Superior temporal gyrus (tissue), 1 donor: ENCODE measurements around the gene SAMD9L.

Experiments used
- DNase-seq: peaks from one replicate; pipeline ENCODE4 v3.0.0-alpha.2; 2016; ENCODE audit errors: extremely low spot score

Gene SAMD9L

GRCh38 chr7:93148144-93148543 is at the start of gene SAMD9L:
TSS of gene SAMD9L (minus strand) at chr7:93148385. CDS start at chr7:93135971, 12,414 bp downstream.
- no peak for DNase-seq

GRCh38 chr7:93196336-93196735 is 48.2 kb upstream of the SAMD9L start:
- no peak for DNase-seq

GRCh38 chr7:93194386-93194785 is 46.2 kb upstream of the SAMD9L start:
- no peak for DNase-seq

DNA sequence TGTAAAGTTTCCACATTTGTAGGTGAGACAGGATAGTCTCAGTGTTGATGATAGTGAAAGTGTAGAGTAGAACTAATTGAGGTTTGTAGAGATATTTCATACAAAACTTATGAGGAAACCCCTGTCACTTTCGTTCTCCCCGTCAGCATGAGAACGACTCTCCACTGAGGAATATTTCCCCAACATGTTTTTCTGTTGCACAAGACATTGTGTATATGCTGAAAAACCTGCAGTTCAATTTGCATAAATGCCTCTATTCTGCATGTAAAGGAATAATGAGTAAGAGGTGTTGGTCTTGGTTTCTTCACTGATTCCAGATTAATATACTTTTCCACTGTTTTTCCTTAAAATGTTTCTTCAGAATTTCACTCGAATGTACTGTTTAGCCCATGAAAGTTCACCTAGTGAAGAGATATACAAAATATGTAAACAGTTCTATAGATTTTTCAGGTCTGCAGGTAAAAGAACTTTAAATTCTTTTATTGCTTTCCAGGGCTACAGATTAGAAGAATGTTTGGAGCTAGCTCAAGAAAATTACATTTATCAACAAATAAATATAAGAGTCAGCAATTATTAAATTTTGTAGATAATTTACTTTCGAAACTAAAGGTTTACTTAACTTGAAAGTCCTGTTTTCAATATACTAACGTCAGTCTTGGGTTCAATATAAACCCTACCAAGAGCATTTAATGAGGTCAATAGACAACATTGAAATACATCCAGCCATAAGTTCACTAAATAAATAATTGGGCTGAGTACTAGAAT is 40.9 kb upstream of the SAMD9L start:
- no peak for DNase-seq

GRCh38 chr7:93185303-93186027 is 37.3 kb upstream of the SAMD9L start:
- DNase-seq = no peak

- DNase-seq = no peak
These were observed 31.0 kb upstream of the SAMD9L start for GRCh38 chr7:93179173-93179572.

DNA sequence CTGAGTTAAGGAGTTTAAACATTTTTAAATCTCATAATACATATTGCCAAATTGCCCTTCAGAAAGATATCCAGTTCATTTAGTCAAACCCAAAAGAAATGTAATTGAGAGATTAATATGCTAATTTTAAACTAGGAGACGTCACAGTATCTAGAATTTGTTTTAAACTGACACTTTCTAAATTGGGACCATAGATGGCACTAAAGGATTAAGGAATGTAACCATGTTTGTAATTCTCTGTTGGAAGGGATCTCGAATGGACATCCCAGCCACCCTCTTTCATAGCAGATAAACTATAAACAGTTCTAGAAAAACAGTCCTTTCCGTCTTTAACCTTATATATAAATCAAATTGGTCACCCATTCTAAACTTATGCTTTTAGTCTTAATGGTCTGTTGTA is 30.0 kb upstream of the SAMD9L start:
- peak; percentile 40 for DNase-seq

DNA sequence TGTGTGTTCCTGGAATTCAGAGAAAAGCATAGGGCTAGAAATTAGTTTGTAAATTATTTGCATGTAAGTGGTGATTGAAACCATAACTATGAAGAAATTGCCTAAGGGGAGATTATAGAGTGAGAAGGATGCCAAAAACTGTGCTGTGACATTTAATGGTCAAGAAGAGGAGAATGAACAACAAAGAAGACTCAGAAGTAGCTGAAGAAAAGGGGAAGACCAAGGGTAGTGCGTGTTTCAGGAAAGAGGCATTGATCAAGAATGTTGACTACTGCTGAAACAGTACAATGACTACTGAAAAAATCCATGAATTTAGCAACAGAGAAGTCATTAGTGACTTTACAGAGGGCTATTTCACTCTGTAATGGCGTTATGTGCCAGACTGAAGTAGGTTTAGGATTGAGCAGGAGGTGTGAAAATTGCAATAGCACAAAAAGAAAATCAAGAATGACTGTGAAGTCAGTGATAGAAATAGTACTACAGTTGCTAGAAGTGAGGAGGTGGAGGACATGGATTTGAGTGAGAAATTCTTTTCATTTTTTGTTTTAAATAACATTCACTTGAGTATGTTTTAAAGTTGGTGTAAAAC is 28.9 kb upstream of the SAMD9L start:
- DNase-seq = peak; percentile 63

- no peak for DNase-seq
These were observed 27.0 kb upstream of the SAMD9L start for GRCh38 chr7:93175219-93175618.

GRCh38 chr7:93172683-93173082 is 24.5 kb upstream of the SAMD9L start:
- DNase-seq = no peak

- DNase-seq = no peak
These were observed 23.5 kb upstream of the SAMD9L start for GRCh38 chr7:93171606-93172226.

DNA sequence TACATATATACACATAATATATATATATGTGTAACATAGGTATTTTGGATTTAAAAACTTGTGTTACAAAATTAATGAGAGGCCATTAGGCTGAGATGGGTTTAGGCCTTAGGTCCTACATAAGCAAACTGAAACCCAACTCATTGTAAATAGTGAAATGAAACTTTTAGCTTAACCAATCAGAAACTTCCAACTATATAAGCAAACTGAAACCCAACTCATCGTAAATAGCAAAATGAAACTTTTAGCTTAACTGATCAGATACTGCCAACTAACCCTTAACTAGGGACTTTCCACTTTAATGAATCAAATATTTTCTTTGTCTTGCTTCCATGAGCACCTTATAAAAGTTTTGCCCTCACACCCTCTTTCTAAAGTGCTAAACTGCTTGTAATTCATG is 17.3 kb upstream of the SAMD9L start:
- no peak for DNase-seq

DNA sequence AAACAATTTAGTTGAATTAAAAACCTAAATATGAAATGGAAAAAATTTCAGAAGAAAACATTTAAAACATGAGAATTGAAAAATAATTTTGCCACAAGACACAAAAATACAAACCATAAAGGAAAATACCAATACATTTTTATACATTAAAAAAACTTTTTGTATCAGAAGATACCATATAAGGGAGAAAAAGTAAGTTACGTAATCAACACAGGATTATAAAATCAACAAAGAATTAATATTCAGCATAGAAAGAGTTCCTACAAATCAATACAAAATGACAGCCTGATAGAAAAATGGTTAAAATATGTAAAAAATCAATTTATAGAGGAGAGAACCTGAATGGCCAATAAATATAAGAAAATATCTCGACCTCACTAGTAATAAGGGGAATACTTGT is 16.6 kb upstream of the SAMD9L start:
- DNase-seq = no peak

DNA sequence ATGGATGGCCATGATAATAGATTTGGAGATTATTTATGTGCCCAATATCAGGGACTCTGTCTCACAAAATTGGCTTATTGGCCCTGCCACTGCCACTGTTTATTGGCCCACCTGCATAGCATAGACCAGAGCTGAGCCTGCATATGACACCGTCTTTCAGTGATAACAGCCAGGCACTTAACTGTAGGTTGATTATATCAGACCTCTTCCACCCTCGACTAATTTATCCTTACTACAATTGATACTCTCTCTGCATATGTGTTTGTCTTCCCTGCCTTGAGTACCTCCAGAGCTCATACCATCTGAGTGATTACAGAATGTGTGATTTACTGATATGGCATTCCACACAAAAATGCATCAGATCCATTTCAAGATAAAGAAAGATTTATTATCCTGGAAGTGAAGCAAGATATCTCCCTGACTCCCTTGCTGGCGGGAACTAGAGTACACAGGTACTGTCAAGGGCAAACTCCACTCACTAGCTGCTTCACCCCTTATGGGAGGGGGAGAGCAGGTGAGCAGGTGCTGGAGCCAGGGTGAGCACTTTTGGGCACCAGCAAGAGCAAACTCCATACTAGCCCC is 13.1 kb upstream of the SAMD9L start:
- no peak for DNase-seq

GRCh38 chr7:93160410-93160809 is 12.2 kb upstream of the SAMD9L start:
- DNase-seq = no peak

DNA sequence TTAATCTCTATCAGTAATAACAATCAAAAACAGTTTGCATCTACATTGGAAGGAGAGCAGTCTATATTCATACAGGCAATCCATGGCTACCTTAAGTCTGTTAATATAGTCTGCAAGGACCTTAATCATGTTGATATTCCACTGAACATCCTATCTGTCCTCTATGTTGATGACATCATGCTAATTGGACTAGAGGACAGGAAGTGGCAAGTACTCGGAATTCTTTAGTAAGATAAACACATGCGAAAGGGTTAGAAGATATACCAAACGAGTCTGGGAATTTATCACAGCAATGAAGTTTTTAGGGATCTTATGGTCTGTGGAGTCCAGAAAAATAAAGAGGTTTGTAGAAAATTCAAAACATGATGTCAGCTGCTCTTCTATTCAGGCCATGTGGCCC is 11.3 kb upstream of the SAMD9L start:
- DNase-seq = no peak

GRCh38 chr7:93156884-93157283 is 8.7 kb upstream of the SAMD9L start:
- no peak for DNase-seq

GRCh38 chr7:93150200-93150835 is 2.1 kb upstream of the SAMD9L start:
- DNase-seq = no peak

DNA sequence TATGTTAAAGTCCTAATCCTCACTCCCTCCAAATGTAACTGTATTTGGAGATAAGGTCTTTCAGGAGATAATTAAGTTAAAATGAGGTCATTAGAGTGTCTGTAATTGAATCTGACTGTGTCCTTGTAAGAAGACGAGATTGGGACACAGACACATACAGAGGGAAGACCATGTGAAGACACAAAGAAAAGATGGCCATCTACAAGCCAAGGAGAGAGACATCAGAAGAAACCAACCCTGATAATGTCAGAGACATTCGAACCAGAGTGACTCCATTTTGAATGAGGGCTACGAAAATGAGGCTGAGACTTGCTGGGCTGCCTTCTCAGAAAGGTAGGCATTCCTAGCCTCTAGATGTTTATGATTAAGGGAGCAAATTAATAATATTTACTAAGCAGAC is 542 bp upstream of the SAMD9L start:
- no peak for DNase-seq

DNA sequence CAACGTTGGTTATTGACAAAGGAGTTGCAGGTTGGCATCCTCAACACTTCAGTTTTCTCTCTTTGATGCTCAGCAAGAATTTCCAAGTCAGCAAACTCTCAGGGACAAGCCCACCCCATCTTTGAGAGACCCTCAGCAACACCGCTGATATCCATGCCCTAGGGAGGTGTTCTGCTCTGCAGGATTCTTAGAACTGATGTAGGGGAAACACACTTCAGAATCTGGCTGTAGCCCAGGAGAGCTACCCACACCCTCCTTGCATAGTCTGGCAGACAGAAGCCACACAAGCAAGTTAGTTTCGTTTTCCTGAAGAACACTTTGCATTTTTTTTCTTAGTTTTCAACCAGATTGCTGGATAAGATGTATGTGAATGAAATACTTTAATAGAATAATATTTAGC is 822 bp downstream of the SAMD9L start:
- peak; percentile 51 for DNase-seq

DNA sequence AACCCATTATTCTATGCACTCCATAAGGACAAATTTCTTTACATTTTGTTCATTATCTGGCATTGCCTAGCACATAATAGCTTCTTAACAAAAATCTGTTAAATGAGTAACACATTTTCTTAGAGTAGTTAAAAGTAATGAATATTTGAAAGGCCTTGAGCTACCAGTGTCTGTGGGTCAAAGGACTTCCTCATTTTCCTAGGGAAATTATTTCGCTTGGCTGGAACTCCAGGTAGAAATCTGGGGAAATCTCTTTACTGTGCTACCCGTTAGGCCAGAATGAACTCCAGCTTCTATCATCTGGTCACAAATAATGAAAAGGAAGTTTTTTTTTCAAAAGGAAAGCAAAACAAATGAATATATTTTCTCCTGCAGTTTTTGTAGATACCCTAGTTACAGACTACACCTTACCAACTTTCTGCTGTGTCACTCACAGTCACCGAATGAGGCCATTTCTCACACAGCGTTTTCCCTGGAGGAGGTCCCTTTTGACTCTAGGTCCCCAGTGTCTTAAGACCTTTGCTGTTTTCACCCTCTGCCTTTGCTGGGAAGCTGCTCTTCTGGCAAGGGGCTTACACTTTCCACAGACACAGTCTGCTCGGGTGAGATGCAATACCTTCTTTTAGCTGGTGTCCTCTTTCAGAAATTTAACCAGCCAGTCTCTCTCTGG is 1.6 kb downstream of the SAMD9L start:
- DNase-seq = no peak
